ENCODE measurements around the gene SCO1. TPM values are rescaled to one million over a fixed set of nuclear protein-coding genes. Genes with fewer than 3 reads are reported as not detected.
"Not testable (repeated sequence)": the region's sequence is repeated elsewhere in the genome, so short reads cannot be mapped to it uniquely, and the experiment has no call there.

The SCO1 gene
- total RNA-seq, 1 donor from 2014 or later: 30.9 TPM

DNA sequence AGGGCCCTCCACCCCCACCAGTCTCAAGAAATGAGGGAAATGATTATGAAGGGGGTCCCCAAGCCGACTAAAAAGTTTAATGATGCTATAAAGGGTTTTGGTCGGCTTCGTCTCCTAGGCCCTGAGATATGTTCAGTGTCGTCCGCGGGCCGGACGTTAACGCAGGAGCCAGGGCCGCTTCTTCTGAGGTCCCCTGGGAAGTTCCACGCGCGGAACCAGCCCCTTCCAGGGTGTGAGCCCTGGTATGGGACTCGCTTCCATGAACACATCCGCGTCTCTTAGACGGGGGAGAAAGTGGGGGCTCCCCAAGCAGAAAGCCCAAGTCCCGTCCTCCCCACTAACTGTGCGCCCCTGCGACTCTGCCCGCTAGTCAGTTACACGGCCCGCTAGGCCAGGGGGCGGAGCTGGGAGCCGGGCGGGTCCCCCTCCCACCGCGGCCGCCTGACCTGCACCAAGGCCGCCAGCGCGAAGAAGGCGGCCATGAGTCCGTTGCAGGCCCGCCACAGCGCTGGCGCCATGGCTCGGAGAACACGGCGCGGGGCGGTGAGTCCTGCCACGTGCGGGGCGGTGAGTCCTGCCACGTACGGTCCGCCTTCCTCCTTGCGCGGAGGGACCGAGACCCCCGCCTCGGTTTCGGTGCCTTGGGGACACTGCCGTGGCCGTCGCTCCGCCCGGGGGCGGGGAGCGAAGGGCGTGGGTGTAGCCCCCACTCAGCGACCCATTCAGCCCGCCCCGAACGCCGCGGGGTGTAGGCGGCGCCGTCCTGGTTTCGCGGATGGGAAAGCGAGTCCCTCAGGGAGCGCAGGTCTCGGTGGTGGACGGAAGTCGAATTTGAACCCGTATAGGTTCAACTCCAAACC is 32.2 kb upstream of the SCO1 start, which contains the start of gene TMEM220:
TMEM220 (minus strand) TSS at position 690 of the 860 bp plus-strand sequence; CDS start at position 518, 172 bp downstream.
- intact Hi-C loops (cut with DNase I): loop anchor here (10.0 kb wide), 2 partner anchors 65 to 415 kb away; no protein-coding TSS in a partner anchor
- ATAC-seq (peak; percentile 98), DNase-seq (ENCODE audit: missing footprints) (peak; percentile 90)

DNA sequence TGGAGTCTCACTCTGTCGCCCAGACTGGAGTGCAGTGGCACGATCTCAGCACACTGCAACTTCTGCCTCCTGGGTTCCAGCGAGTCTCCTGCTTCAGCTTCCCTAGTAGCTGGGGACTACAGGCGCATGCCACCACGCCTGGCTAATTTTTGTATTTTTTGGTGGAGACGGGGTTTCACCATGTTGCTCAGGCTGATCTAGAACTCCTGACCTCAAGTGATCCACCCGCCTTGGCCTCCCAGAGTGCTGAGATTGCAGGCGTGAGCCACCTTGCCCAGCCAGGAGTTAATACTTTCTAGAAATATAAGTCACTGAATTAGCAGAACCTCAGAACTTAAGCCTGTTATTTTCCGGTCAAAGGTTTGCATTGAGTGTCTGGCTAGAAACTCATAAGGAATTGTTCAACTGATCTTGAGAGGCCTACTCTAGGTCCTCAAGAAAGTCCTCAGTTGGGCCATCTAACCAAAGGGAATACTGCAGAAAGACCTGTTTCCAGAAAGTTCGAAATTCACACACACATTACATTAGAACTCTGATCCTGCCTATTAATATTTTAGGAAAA is 31.1 kb upstream of the SCO1 start:
- ATAC-seq (no peak), DNase-seq (ENCODE audit: missing footprints) (no peak)
- intact Hi-C loops (cut with DNase I): no loop called here

DNA sequence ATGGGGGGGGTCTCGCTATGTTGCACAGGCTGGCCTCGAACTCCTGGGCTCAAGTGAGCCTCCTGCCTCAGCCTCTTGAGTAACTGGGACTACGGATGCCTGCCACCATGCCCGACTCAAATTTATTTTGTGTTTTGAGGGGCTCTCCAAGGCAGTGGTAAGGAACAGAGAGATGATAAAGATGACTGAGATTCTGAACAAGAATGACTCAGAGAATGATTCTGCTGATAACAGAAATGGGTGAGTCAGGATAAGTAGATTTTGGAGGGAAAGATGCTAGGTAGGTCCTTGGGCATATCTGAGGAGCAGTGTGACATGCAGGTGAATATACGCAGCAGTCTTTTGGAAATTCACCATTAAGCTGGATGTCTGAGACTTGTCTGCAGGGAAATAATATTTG is 29.9 kb upstream of the SCO1 start:
- ATAC-seq (no peak), DNase-seq (ENCODE audit: missing footprints) (no peak)
- intact Hi-C loops (cut with DNase I): no loop called here

DNA sequence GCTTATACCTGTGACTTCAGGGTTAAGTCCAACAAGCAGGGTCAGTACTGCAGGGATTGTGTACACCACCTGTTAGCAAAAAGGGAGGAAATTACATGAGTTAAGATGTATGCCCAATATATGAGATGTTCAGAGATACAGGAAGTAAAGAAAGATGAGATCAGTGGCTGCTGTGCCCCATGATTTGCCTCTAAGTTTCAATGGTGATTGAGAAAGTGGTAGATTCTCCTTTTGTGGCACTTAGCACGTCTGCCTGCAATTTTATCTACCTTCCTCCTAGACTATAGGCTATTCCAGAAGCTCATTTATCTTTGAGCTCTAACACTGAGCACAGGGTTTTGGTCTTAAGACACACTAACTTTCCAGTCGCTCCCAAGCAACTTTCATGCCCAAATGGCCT is 28.9 kb upstream of the SCO1 start:
- intact Hi-C loops (cut with DNase I): no loop called here

GRCh38 chr17:10725262-10725661 is 27.9 kb upstream of the SCO1 start:
- no peak for DNase-seq (ENCODE audit: missing footprints)
- ATAC-seq: no peak
- intact Hi-C loops (cut with DNase I): no loop called here

More for the DNA sequence above, 28.9 kb upstream of the SCO1 start:
- ATAC-seq: no peak
- DNase-seq (ENCODE audit: missing footprints): no peak

DNA sequence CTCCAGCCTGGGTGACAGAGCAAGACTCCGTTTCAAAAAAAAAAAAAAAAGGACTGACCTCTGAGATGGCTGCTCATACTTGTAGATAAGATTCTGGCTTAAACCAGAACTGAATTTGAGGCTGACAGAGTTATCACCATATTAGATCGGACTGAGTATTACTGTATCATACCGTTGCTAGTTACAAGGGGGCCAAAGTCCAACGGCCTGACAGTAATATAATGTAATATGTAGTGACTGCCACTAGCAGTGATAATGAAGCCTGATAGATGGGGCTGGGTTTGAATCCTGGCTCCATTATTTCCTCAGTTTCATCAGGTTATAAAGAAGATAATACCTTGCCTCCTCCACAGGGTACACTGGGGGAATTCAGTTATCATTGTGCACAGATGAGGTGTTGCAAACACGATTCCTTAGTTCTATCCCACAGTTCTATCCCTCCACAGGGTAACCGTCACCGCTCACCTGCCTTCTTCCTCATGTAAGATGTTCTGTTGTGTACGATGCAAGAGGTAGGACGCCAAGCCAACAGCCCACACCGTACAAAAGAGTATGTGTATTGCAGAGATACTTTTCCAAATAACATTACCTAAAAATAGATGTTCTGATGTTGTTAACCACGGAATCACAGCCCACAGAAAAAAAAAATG is 27.3 kb upstream of the SCO1 start:
- ATAC-seq: no peak
- intact Hi-C loops (cut with DNase I): no loop called here

DNA sequence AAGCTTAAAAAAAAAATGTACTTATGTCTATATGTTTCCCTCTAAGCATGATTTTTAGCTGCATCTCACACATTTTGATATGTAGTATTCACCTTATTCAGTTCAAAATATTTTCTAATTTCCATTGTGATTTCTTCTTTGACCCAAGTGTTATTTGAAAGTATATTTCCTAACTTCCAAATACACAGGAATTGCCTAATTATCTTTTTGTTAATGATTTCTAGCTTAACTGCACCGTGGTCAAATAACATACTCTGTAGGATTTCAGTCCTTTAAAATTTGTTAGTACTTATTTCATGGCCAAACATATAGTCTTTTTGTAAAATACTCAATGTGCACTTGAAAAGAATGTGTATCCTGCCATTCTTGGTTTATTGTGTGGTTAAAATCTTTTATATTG is 21.2 kb upstream of the SCO1 start:
- no peak for ATAC-seq
- intact Hi-C loops (cut with DNase I): no loop called here
- no peak for DNase-seq (ENCODE audit: missing footprints)

More for the DNA sequence above, 27.3 kb upstream of the SCO1 start:
- DNase-seq (ENCODE audit: missing footprints): no peak

DNA sequence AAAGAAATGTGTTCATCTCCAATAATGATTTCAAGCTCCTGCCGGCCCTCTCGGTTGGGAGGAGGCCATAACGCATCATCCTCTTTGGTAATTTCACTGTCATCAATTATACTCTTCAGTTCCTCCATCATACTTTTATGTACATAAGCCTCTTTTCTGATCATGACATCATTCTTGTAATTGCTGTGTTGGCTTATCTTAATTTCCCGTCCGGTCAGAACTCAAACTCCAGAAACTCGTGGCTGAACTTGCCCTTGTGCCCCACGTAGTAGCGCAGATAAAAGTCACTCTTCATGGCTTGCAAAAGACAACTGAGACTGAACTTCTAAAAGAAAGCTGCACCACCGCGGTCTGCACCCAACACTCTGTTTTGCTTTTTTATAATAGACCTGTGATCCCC is 18.9 kb upstream of the SCO1 start:
- intact Hi-C loops (cut with DNase I): no loop called here
- DNase-seq (ENCODE audit: missing footprints) (no peak), ATAC-seq (no peak)

GRCh38 chr17:10713318-10713717 is 16.0 kb upstream of the SCO1 start:
- intact Hi-C loops (cut with DNase I): no loop called here
- DNase-seq (ENCODE audit: missing footprints) (no peak), ATAC-seq (no peak)

- no peak for ATAC-seq
- intact Hi-C loops (cut with DNase I): no loop called here
- DNase-seq (ENCODE audit: missing footprints): no peak
These were observed 8.4 kb upstream of the SCO1 start for GRCh38 chr17:10705727-10706126.

DNA sequence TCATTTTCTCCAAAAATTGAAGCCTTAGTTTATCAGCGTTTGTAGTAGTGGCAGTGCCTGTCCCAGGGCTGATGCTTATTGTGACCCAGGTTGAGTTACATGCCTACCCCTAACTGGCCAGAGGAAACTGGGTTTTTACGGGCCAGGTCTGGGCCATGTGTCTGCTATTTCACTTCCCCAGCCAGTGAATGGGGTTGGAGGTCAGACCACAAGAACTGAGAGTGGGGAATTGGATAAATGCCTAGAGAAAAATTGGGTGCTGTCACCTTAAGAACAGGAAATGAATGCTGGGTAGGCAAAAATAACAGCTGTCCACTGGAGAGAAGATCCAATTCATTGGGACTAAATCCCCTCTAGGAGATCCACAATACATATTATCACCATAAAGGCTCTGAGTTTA is 5.2 kb upstream of the SCO1 start:
- intact Hi-C loops (cut with DNase I): no loop called here
- ATAC-seq (no peak), DNase-seq (ENCODE audit: missing footprints) (no peak)

DNA sequence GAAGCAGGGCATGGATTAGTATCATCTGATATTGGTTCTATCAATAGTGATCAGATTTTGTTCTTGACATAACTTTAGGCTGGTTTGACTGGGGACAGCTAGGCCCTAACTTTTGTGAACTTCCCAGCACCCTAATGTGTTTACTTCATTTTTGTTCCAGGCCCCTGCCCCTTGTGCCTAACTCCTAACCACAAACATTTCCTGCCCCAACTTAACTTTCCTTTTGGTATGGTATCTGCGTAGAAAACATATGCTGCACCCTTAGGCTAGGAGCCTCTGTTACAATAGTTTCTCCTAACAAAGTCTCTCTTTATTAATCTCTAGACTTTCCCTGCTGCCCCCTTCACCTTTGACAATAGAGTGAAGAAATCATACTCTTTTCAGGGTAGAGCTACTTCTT is 2.5 kb upstream of the SCO1 start:
- intact Hi-C loops (cut with DNase I): no loop called here

GRCh38 chr17:10698096-10698818 is 924 bp upstream of the SCO1 start:
- intact Hi-C loops (cut with DNase I): no loop called here
- ATAC-seq: no peak

More for the DNA sequence above, 2.5 kb upstream of the SCO1 start:
- no peak for ATAC-seq
- DNase-seq (ENCODE audit: missing footprints): no peak

GRCh38 chr17:10695875-10696407 is 1.4 kb downstream of the SCO1 start:
- intact Hi-C loops (cut with DNase I); DNase-seq (ENCODE audit: missing footprints): not testable (repeated sequence)

More at GRCh38 chr17:10698096-10698818, 924 bp upstream of the SCO1 start:
- DNase-seq (ENCODE audit: missing footprints): no peak

GRCh38 chr17:10687499-10687898 is 9.8 kb downstream of the SCO1 start:
- intact Hi-C loops (cut with DNase I): no loop called here
- DNase-seq (ENCODE audit: missing footprints) (no peak), ATAC-seq (no peak)

More at GRCh38 chr17:10695875-10696407, 1.4 kb downstream of the SCO1 start:
- ATAC-seq: not testable (repeated sequence)

DNA sequence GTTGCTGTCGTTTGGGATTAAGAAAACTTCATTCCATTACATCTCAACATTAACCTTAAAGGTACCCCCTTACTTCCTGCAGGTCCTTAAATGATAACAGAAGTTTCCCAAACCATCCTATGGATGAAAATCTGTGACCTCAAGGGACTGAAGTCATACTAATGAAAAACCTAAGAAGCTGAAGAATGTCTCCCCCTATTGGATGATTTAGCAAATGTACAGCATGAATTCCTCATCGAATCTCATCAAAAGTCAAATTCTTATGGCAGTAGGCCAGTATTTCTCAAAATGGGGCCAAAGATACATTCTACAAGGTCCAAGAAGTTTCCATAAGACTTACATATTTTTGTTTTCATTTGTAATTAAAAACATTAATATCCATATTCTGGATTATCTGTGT is 13.5 kb downstream of the SCO1 start:
- no peak for ATAC-seq
- DNase-seq (ENCODE audit: missing footprints): no peak
- intact Hi-C loops (cut with DNase I): no loop called here

DNA sequence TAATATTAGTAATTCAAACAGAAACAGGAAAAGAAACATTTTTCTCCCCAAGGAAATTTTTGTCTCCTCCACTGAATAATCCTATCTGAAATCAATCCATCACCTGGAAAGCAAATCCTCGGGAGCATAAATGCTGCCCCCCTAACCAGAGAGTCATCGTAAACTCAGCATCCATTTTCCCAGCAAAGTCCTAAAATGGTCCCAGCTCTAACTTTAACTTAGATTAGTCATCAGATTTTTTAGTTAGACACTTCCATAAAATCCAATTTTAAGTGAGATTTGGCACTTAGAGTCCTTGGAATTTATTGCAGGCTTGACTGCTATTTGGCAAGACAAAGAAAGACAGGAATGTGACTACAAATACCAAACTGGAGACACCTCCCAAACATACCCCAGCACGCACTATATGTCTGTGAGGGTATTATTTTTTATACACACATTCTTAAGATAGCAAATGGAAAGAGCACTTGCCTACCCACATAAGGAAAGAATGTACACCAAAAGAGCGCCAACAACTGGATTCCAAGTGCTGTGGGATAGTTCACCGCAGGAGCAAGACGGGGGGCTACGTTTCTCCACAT is 15.4 kb downstream of the SCO1 start:
- ATAC-seq (no peak), DNase-seq (ENCODE audit: missing footprints) (no peak)
- intact Hi-C loops (cut with DNase I): no loop called here

GRCh38 chr17:10674704-10675103 is 22.6 kb downstream of the SCO1 start:
- no peak for DNase-seq (ENCODE audit: missing footprints)
- ATAC-seq: no peak
- intact Hi-C loops (cut with DNase I): no loop called here

All from Right ventricle myocardium inferior (tissue), 1 donor.